PC-9 (cell line): ENCODE measurements around the gene CRYGB.

Experiments used
- CTCF ChIP-seq: fragments of 200-600 bp; sonication (generic); conservative IDR thresholded peaks from 2 replicates; pipeline ENCODE4 v1.6.1; 2017; ENCODE audit warnings: mixed run types, antibody characterized with exemption, mild to moderate bottlenecking, moderate library complexity
- EZH2 ChIP-seq: fragments of 200-600 bp; sonication (generic); IDR thresholded peaks from 2 replicates; pipeline ENCODE4 v1.8.0; 2017; ENCODE audit warnings: antibody characterized with exemption, low read depth

- TF ChIP-seq CTCF (no peak), EZH2 (no peak)
These were observed 10.9 kb downstream of the CRYGB start for GRCh38 chr2:208134928-208135586.
